Omental fat pad (tissue), 4 donors: ENCODE measurements around the gene CPT1A. TPM values are rescaled to one million over a fixed set of nuclear protein-coding genes. Genes with fewer than 3 reads are reported as not detected.
"Not testable (repeated sequence)": the region's sequence is repeated elsewhere in the genome, so short reads cannot be mapped to it uniquely, and the experiment has no call there.

Experiments used
- ATAC-seq: fragments of 150-250 bp; one replicate; pipeline ENCODE4 v1.9.1; 2016; ENCODE audit warnings: mild to moderate bottlenecking, moderate library complexity; ENCODE audit not compliant: low FRiP score
- DNase-seq: peaks from one replicate; pipeline ENCODE4 v3.0.0-alpha.2; 2019; ENCODE audit warnings: low spot score
- CTCF ChIP-seq, 3 donors: fragments of 450-650 bp; IDR thresholded peaks; one replicate each; pipeline ENCODE4 v1.5.1; 2016 to 2017; ENCODE audit warnings: antibody characterized with exemption in 3 of 3, mild to moderate bottlenecking in 3 of 3, moderate library complexity in 2 of 3
- total RNA-seq, 4 donors: library from RNA; depleted of rRNA; stranded (reverse); fragments of >200 nt; gene quantifications; one replicate each; pipeline ENCODE4 v1.1.0, GENCODE V29; 2016

CPT1A gene
- total RNA-seq, 4 donors from 2014 or later = 36.1 to 54.9 (median 48.2) TPM

- ATAC-seq (no peak), DNase-seq (no peak)
- TF ChIP-seq CTCF (IDR thresholded peaks at IDR 0.05) = no peak
These were observed 22.0 kb upstream of the CPT1A start for GRCh38 chr11:68863553-68864265.

GRCh38 chr11:68862421-68862820 lies 20.7 kb upstream of the CPT1A start:
- no peak for ATAC-seq
- no peak for TF ChIP-seq CTCF (IDR thresholded peaks at IDR 0.05)
- no peak for DNase-seq

- TF ChIP-seq CTCF (IDR thresholded peaks at IDR 0.05) = no peak
- ATAC-seq (no peak), DNase-seq (no peak)
These were observed 17.4 kb upstream of the CPT1A start for GRCh38 chr11:68859123-68859522.

GRCh38 chr11:68857037-68857586 lies 15.4 kb upstream of the CPT1A start:
- no peak for DNase-seq
- TF ChIP-seq CTCF (IDR thresholded peaks at IDR 0.05) = no peak
- ATAC-seq = no peak

- ATAC-seq, DNase-seq: not testable (repeated sequence)
These were observed 14.8 kb upstream of the CPT1A start for GRCh38 chr11:68856425-68857030.

- ATAC-seq (peak; percentile 58), DNase-seq (no peak)
- TF ChIP-seq CTCF (IDR thresholded peaks at IDR 0.05) = no peak
These were observed 13.7 kb upstream of the CPT1A start for GRCh38 chr11:68855205-68855981.

GRCh38 chr11:68854273-68854958 lies 12.7 kb upstream of the CPT1A start:
- DNase-seq (no peak), ATAC-seq (no peak)
- no peak for TF ChIP-seq CTCF (IDR thresholded peaks at IDR 0.05)
